GM19395 (cell line): ENCODE data around the gene ZNF814.
"Not testable (repeated sequence)": the region's sequence is repeated elsewhere in the genome, so short reads cannot be mapped to it uniquely, and the experiment has no call there.

Experiments
- ATAC-seq: cut with Tn5 transposase; IDR thresholded peaks from one replicate; pipeline ENCODE4 v1.9.1; 2021; ENCODE audit warnings: mild to moderate bottlenecking, moderate library complexity; ENCODE audit not compliant: unreplicated experiment

Gene ZNF814

DNA sequence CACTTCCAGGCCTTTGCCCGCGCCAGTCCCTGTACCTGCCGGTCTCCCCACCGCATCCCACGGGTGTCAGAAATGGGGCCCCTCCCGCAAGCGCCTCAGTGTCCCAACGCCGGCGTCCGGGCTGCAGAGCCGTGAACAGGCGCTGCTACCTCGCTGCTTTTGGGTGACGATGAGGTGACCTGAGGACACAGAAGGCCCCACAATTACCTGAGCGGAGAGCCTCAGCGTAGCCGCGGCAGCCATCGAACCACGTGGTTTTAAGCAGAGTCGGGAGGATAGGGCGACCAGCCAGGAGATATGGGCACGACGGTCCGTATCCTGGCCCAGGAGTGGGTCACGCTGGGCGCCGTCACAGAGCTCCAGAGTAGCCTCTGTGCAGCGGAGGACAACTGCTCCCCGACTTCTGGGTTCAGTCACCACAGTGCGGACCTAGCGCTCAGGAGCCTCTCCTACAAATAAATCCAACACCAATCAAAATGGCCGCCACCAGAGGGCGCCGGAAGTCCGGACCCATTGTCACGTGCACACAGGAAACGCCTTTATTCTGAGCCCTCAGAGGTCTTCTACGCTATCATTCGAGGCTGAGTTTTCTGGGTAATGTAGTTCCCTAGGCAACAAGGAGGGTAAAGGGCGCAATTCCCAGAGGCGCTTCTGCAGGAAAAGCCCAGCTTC lies at the start of gene ZNF814:
ZNF814 (minus strand) TSS at position 478 of the 672 bp plus-strand sequence; CDS start at position 243, 235 bp downstream.
- ATAC-seq = peak; percentile 85

DNA sequence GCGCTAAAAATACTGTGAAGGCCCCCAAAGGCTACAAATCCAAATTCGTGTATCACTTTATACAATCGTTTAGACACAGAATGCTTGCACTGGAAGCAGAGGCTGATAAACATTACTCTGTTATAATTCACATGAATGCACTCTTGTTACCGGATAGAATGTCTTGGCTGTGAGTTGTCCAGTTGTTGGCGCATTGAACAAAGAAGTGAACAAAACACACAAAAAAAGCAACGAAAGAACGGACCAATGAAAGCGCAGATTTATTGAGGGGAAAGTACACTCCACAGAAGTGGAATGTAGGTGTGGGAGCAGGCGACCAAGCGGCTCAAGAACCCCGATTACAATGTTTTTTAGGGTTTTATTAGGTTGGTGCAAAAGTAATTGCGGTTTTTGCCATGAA lies 46.9 kb upstream of the ZNF814 start:
- no peak for ATAC-seq

DNA sequence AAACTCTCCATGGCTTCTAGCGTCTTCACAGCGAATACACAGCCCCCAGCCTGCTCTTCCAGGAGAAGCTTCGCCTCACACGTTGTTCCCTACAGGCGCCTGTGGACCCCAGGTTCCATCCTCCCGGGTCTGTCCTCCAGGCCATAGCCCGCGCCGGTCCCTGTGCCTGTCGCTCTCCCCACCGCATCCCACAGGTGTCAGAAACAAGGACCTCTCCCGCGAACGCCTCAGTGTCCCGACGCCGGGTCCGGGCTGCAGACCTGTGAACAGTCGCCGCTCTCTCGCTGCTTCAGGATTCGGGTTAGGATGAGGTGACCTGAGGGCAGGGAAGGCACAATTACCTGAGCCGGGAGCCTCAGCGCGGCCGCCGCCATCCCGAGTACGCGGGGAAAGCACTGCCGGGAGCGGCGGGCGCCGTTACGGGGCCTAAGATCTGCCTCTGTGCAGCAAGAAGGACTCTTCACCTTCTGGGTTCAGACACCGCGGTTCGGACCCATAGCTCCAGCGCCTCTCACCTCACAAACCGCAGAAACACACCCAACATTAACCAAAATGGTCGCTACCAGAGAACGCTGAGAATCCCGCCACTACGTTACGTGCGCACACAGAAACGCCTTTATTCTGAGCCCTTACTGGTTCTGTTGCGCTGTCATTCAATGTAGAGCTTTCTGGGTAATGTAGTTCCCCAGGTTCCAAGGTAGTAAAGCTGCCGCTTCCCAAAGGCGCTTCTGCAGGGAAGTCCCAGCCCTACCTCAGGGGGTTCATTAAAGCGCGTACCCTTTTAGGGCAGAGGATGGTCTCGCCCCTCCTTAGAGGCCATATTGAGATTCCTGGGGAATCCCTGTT lies 46.2 kb upstream of the ZNF814 start, which contains the start of gene ZNF418:
ZNF418 (minus strand) TSS at position 583 of the 846 bp plus-strand sequence. CDS start 1,580 bp downstream, outside the sequence.
- ATAC-seq = peak; percentile 77

DNA sequence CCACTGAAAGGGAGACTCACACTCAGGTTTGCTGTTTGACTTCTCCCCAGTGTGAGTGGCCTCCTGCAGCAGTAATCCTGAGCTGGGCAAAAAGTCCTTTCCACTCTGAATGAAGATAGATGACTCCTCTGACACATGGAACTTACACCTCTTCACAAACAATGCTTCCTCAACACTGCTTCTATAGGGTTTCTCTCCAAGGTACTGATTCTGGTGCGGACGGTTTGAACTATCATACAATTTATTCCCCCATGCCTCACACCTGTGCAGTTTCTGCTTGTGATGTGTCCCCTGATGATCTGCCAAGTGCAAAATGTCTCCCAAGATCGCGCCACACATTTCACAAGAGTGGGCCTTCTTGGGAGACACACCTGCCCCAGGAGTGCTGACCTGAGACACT lies 38.8 kb upstream of the ZNF814 start:
- no peak for ATAC-seq

DNA sequence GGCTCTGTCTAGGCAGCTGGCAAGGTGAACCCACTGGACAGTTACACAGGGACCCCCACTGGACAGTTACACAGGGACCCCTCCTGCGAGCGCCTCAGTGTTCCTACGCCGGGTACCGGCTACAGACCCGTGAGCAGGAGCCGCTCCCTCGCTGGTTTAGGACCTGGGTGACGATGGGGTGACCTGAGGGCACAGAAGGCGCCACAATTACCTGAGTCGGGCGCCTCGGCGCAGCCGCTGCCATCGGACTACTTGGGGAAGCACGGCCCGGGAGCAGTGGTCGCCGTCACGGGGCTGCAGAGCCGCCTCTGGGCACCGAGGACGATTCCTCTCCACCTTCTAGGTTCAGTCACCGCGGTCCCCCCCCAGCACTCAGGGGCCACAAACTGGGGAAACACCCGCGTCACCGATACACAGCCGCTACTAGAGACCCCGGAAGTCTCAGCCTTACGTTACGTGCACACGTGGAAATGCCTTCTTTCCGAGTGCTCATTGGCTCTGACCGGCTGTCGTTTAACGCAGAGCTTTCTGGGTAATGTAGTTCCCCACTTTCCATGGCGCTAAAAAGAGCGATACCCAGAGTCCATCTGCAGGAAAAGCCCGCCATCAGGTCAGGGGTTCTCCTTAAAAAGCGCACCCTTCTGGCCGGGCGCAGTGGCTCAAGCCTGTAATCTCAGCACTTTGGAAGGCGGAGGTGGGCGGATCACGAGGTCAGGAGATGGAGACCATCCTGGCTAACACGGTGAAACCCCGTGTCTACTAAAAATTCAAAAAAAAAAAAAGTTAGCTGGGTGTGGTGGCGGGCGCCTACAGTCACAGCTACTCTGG lies 27.5 kb upstream of the ZNF814 start, which contains the start of gene ZNF417:
ZNF417 (minus strand) TSS at position 425 of the 828 bp plus-strand sequence; CDS start at position 244, 181 bp downstream.
- peak; percentile 98 for ATAC-seq

DNA sequence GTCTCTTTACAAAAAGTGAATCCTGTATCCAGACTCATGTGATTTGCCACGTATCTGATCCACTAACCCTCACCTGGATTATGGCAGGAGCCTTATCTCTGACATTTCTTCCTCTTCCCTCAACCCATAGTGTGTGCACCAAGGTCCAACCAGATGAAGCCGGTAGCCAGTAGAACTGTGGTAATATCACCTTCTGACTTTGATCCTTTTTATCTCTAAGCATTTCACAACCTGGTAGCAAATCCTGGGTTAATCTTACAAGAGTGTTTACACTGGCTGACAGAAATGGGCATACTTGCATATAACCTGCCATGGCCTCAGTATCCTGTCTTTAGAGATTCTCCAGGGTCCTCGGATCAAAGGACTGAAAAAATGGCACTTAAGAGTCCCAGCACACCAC lies 25.7 kb upstream of the ZNF814 start:
- ATAC-seq = no peak

DNA sequence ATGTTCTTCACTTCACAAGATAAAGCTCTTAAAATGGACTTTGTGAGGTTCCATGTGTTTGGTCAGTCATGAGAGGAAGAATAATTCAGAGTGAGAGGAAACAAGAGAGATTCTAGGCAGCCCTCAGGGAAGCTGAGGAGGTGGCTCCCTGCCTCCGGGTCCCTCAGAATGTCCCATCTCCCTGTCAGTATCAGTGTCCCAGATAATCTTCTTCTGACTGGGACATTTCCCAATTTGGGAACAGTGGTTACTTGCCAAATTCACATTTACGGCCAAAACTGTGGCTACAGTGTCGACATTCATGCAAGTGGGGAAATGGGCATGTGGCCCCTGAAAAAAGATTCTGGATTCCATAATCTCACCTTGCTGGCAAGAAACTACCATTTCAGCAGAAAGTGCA lies 18.6 kb upstream of the ZNF814 start:
- ATAC-seq = no peak

DNA sequence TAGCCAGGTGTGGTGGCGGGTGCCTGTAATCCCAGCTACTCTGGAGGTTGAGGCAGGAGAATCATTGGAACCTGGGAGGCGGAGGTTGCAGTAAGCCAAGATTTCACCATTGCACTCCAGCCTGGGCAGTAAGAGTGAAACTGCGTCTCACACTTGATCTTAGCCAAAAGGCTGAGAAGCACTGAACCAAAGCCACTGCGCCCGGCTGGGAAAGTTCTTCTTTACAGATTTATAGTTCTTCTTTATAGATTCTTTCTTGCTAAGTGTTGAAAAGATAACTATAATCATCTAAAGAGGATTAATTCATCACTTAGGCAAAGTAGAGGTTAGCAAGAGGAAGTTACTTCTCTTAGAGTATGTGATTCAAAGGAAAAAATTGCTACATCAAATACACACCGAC lies 16.4 kb upstream of the ZNF814 start:
- no peak for ATAC-seq

DNA sequence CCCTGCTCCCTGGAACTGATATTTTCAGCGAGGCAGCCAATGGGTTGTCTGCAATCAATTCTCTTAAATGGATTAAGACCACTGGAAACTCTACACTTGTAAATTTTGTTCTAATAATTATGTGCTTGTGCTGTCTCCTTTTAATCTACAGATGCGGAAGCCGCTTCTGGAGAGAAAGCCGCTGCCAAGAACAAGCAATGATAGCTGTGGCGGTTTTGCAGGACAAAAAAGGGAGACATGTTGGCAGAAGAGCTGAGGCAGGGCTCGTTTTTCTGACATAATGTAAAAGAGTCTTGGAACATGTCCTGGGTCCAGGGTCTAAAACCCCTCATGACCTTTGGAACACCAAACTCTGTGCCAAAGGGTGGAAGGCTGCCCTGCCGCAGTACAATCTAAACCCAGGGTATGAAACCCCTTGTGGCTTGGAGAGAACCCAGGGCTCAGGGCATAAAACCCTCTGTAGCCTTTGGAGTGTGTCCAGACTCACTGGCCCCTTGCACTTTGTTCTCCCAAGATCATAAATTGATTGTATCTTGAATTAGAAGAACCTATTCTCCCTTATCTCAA lies 14.9 kb upstream of the ZNF814 start:
- no peak for ATAC-seq

DNA sequence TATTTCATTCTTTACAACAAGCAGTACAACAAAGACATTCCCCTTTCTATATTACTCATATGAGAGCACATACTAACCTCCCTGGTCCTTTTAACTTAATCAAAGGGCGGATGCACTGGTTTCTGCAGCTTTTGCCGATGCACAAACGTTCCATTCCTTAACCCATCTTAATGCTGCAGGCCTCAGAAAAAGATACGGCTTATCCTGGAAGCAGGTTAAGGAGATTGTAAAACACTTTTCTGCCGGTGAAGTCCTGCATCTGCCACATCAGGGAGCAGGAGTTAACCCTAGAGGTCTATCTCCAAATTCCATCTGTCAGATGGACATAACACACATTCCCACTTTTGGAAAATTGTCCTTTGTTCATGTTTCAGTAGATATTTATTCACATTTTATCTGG lies 11.5 kb upstream of the ZNF814 start:
- ATAC-seq = no peak

DNA sequence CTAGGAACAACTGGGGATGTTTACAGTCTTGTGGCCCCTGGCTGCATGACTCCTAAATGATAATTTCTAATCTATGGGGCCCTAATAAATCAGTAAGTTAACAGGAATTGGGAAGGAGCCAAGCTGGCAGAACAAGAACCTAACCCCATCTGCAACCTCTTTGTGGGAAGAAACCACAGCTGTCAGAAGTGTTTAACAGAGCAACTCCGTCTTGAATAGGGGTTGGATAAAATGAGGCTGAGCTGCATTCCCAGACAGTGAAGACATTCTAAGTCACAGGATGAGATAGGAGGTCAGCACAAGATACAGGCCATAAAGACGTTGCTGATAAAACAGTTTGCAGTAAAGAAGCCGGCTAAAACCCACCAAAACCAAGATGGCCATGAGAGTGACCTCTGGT lies 1.9 kb upstream of the ZNF814 start:
- ATAC-seq = not testable (repeated sequence)

DNA sequence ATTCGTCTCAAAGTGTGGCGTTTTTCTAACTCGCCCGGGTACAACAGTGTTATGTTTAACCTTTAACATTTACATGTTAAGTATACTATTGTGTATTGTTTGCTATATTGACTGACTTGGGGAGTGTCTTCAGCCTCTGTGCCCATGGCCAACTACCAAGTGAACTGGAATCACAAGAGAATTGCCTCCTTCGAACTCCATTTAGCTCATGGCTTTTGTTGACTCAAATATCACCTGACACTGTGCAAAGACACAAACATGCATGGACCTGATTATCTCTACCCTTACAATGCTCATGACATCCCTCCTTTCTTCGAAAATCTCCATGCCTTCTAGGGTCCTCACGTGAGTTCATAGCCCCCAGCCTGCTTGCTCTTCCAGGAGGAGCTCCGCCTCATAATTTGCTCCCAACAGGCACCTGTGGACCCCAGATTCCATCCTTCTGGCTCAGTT lies 704 bp downstream of the ZNF814 start:
- ATAC-seq = no peak

DNA sequence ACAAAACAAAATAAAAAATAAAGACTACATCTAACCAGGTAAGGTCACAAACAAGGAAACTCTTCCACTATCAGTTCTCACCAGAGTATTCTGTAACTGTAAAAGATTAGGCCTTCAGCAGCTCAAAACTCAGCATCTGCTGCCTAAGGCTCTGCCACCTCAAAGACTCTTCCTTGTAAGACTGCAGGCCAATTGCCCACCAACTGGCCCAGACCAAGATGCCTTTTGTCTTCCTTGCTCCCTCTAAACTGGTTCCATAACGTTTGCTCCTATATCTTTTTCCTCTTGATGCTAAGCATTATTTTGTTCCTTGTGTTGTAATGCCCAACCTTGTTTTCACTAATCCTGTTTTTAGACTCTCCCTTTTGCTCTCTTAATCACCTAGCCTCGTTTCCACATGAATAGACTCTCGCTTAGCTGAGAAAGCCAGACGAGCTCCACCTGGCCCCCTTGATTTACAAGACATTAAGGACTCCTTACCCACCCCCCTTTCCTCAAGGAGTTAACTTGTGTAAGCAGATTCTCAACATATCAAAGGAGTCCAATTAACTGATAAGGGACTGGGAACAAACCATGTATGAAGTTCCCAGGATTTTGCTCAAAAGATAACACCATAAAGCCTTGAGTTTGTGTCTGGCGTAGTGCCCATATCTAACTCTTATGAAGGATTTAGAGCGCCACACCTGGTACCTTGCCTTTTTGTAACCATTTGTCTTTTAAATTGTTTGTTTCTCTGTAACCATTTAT lies 1.5 kb downstream of the ZNF814 start:
- ATAC-seq = no peak

DNA sequence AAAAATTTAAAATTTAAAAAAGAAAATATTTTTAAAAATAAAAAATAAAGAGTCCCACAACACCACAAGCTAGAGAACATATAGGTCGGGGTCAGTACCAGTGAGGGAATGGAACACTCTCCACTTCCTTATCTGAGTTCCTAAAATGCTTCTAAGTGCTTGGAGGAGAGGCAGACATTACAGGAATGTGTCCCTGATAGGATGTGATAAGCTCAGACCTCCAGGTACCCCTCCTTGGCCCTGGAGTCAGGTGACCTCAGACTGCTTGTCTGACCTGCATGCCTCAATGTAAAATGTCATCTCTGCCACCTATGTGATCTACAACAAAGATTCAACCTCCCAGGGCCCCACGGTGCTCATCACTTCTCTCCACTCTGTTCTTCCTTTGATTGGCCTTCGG lies 2.8 kb downstream of the ZNF814 start:
- ATAC-seq = no peak

DNA sequence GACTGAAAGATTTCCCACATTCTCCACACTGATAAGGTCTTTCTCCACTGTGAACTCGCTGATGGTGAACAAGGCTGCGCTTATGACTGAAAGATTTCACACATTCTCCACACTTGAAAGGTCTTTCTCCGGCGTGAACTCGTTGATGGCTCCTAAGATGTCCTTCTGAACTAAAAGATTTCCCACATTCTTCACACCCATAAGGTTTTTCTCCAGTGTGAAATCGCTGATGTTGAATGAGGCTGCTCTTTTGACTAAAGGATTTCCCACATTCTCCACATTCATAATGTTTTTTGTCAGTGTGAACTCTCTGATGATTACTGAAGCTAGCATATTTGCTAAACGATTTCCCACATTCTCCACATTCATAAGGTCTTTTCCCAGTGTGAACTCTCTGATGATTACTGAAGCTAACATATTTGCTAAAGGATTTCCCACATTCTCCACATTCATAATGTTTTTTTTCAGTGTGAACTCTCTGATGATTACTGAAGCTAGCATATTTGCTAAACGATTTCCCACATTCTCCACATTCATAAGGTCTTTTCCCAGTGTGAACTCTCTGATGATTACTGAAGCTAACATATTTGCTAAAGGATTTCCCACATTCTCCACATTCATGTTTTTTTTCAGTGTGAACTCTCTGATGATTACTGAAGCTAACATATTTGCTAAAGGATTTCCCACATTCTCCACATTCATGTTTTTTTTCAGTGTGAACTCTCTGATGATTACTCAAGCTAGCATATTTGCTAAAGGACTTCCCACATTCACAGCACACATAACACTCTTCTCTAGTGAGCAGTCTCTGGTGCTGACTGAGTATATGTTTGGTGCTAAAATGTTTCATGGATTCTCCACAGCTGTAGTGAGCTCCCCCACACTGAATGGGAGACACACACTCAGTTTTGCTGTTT lies 14.7 kb downstream of the ZNF814 start:
- not testable (repeated sequence) for ATAC-seq

DNA sequence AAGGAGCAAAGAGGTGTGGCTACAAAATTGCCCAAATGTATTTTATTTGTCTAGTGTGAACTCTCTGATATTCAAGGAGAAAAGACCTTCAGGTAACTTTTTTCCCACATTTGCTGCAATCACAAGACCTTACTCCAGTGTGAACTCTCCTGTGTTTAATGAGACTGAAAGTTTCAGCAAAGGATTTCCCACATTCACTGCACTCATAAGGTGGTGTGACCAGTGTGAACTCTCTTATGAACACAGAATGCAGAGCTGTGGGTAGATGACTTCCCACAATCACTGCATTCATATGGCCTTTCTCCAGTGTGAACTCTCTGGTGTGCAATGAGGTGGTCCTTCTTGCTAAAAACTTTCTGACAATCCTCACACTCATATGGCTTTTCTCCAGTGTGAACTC lies 16.4 kb downstream of the ZNF814 start:
- no peak for ATAC-seq

DNA sequence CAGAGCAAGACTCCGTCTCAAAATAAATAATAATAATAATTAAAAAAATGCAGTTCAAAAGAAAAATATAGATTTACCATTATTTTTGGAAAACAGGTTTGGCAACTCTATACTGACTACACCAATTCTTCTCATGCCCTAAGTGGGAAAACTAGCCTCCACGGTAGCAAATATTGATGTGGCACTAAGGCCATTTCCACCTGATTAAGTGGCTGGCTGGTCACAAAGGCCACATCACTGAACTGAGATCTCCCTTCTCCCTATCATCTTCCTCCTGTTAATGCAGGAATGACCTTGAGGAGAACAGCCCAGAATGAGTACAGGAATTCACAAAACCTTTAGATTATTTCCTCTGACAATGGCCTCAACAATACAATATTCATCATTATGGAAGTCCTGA lies 18.6 kb downstream of the ZNF814 start:
- no peak for ATAC-seq

DNA sequence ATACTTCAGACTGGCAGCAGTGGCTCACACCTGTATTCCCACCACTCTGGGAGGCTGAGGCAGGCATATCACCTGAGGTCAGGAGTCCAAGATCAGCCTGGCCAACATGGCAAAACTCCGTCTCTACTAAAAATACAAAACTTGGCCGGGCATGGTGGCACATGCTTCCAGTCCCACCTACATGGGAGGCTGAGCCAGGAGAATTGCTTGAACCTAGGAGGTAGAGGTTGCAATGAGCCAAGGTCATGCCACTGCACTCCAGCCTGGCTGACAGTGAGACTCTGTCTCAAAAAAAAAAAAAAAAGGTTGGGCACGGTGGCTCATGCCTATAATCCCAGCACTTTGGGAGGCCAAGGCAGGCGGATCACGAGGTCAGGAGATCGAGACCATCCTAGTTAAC lies 19.2 kb downstream of the ZNF814 start:
- ATAC-seq = not testable (repeated sequence)
